ENCODE measurements around the gene SESN2.

Gene SESN2

DNA sequence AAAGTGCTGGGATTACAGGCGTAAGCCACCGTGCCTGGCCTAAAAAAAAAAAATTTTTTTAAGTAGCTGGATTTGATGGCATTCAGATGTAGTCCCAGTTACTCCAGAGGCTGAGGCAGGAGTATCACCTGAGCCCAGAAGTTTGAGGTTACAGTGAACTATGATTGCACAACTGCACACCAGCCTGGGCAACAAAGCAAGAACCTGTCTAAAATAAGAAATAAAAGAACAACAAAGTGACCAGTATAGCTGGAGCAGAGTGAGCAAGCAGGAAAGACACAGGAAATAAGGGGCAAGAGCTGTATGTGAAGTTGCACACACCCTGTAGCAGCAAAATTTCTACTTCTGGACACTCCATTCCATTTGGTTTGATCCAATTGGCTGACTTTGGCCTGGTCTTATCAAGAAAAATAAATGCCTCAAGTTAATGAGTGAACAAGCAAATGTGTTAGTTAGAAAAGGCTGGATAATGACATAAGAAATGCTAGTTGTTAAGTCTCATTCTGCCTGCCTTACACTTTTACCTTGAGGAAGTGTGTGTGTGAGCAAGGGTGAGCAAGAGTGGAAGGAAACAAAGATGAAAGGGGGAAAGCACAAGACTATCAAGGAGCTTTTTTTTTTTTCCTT lies 15.5 kb upstream of the SESN2 start:
- no peak for TF ChIP-seq ZNF274 (IDR thresholded peaks at IDR 0.05; ENCODE audit: low read depth, low read length)
- no peak overlapping the region; the same call in 1 of the 2 replicates for H3K4me3 ChIP-seq (ENCODE audit: low read length)

DNA sequence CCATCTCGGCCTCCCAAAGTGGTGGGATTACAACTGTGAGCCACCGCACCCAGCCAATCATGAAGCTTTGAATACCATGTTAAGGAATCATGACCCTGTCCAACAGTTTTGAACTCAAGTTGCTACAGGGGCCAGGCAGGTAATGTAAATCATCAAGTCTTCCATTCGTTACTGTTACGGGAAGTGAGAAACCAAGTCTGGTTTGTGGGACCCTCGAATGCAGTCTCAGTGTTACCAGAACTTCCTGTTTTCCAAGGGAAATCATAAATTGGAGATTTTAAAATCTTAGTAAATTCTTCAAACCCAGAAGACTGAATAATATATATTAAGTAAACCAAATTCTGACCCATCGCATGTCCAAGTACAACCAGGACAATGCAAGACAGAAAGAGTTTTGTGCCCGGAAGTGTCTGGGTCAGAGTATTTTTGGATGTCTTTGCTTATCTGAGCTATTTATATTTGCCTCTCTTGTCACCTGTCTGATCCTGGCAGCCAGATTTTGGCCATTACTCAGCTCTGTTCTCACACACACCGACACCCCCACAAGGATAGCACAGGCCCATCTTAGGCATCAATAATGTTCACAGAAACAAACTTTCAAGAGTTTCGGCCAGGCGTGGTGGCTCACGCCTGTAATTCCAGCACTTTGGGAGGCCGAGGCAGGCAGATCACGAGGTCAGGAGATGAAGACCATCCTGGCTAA lies 14.6 kb upstream of the SESN2 start:
- no peak for TF ChIP-seq ZNF274 (IDR thresholded peaks at IDR 0.05; ENCODE audit: low read depth, low read length)

DNA sequence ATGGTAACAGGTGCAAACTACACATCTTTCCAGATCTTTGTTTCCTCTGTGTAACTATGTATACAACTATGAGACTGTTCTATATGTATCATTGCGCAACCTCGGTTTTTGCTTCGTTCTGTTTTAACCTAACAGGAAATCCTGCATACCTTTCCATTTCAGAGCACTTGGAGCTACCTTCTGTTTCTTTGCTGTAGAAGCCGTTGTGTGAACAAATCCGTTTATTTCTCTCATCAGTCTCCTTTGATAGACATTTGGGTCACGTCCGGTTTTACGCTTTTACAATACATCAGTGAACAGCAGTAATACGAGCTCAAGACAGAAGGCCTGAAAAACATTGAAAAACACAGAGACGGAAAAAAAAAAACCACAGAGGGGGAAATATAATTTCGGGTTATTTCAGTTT lies 12.9 kb upstream of the SESN2 start:
- H3K4me3 ChIP-seq (ENCODE audit: low read length) = peak overlapping the region; percentile 83
- TF ChIP-seq ZNF274 (IDR thresholded peaks at IDR 0.05; ENCODE audit: low read depth, low read length) = no peak

More for the DNA sequence above, 14.6 kb upstream of the SESN2 start:
- H3K4me3 ChIP-seq (ENCODE audit: low read length) = peak overlapping the region; percentile 36; the same call in 1 of the 2 replicates

DNA sequence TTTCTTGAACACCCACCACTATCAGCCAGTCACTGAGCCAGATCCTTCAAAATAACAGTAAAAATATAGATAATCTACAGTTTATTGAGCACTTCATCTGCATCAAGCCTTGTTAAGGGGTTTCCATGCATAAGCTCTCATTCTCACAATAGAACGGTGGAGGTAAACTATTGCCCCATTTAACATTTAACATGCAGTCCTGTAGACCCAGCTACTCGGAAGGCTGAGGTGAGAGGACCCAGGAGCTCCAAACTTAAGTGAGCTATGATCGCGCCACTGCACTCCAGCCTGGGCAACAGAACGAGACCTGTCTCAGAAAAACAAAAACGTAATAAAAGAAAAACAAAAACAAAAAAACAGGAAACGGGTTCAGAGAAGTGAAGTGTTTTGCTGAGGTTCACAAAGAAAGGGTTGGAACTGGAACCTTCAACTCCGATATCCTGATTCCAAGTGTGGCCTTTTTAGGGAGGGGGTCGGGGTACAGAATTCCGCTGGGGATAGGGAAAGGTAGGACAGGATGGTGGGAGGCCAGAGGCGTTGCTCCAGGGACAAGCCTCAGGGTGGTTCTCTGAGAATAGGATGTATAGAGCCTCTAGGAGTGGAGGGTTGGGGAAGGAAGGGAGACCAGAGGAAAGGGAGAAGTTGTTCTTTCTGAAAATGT lies 11.6 kb upstream of the SESN2 start:
- no peak for TF ChIP-seq ZNF274 (IDR thresholded peaks at IDR 0.05; ENCODE audit: low read depth, low read length)
- peak overlapping the region; percentile 15; the same call in 1 of the 2 replicates for H3K4me3 ChIP-seq (ENCODE audit: low read length)

DNA sequence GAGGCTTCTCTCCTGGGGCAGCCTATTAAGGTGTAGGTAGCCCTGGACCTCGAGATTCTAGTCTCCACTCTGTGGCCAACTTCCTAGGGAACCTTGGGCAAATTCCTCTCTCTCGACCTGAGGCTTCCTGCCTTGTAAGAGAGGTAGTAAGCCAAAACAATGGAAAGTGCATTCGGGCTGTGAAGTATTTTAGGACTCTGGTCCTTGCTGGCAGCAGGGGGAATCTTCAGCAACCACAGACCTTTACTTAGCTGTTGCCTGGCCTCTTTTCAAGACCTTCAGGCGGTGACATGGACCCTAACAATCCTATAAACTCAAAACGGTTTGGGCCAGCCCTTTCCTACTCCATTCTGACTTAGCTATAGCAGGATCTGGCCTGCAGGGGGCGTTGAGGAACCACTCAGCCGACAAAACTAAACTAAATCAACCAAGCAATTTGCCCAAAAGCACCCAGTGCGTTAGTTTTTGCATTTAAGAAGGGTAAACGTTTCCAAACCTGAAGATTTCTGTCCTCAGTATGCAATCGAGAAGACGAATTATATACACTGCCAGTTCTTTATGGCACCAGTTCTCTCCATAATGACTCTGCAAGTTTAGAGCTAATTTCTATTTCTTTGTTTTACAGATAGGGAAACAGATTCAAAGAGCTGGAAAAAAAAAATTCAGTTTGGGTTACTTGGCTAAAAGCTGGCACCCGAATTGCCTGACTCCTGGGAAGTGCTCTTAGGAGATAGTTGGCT lies 10.9 kb upstream of the SESN2 start:
- peak overlapping the region; percentile 30; the same call in 1 of the 2 replicates for H3K4me3 ChIP-seq (ENCODE audit: low read length)
- TF ChIP-seq ZNF274 (IDR thresholded peaks at IDR 0.05; ENCODE audit: low read depth, low read length) = no peak

DNA sequence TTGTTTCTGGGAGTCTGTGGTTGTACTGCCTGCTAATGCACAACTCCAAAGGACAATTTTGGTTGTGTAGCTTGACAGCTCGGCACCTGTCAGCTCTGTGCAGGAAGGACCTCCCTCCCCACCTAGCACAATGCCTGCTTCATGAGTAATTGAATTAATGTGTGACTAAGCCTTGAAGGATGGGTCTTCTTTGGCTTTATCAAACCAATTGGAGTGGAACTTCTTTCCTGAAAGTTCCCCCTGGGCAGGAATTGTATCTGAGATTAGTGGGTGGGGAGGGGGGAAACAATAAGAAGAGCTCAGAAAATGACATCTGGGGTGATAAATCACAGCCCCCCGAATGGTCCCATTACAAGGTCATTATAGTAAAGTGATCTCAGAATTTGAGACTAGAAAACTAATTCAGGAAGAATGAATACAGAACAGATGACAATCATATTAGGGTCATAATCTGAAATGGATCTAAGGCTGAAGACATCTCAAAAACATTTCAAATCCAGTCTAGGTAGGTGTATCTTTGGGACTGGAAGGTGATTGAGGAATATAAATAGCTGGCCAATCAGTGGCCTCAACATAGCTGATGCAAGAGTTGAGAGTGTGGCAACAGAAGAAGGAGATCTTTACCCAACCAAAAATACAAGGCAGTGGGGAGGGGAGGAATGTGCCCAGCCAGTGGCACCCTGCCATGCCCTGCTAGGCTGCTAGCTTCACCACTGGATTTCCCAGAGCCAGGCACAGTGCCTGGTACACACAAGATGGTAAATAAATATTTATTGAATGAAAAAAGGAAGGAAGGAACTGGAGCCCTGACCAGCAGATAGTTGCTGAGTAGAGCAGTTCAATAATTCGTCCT lies 10.1 kb upstream of the SESN2 start:
- H3K4me3 ChIP-seq (ENCODE audit: low read length) = peak overlapping the region; percentile 30; the same call in 1 of the 2 replicates
- no peak for TF ChIP-seq ZNF274 (IDR thresholded peaks at IDR 0.05; ENCODE audit: low read depth, low read length)

DNA sequence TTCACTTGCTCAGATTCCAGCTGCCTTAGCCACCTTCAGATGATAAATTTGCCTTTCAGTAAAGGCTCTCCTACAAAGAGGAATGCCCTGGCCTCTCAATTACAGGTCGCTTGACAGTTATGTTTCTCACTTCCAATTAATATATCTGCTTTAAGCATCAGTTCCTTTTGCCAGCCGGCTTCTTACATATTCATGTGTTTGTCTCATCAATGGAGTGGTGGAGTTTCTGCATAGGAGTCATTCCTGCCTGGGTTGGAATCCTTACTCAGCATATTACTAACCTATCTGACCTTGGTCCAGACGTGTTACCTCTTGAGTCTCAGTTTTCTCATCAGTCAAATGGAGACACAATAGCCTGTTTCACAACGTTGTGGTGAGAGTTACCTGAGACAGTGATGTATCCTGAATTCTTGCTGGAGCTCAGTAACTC lies 9.4 kb upstream of the SESN2 start:
- H3K4me3 ChIP-seq (ENCODE audit: low read length) = no peak overlapping the region
- no peak for TF ChIP-seq ZNF274 (IDR thresholded peaks at IDR 0.05; ENCODE audit: low read depth, low read length)

DNA sequence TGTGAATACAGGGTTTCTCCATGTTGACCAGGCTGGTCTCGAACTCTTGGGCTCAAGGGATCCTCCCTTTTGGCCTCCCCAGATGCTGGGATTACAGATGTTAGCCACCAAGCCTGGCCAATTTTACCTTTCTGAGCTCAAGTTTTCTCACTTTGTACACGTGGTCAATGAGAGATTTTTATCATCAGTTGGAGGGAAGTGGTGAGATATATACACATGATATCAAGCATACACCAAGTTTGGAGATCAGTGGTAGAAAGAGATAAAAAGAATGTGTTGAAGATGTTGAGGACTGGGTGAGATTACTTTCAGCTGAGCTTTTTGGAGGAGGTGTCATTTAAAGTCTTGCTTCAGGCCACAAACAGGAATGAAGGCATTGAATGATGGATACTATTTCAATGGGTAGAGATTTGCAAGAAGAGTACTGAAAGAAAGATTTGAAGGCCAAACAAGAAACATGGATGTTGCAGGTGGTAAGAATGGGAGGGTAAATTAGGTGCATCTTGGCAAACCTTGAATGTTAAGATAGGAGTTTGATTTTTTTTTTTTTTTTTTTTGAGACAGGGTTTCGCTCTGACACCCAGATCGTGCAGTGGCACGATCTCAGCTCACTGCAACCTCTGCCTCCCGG lies 3.0 kb upstream of the SESN2 start:
- no peak overlapping the region for H3K4me3 ChIP-seq (ENCODE audit: low read length)
- no peak for TF ChIP-seq ZNF274 (IDR thresholded peaks at IDR 0.05; ENCODE audit: low read depth, low read length)

DNA sequence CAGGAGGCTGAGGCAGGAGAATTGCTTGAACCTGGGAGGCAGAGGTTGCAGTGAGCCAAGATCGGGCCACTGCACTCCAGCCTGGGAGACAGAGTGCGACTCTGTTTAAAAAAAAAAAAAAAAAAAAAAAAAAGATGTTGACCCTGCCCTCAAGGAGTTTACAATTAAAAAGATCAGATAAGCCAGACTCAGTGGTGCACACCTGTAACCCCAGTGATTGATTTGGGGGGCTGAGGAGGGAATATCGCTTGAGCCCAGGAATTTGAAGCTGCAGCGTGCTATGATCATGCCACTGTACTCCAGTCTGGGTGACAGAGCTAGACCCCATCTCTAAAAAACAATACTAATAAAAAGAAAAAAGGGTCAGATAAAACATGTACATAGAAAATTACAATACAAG lies 1.6 kb upstream of the SESN2 start:
- no peak for TF ChIP-seq ZNF274 (IDR thresholded peaks at IDR 0.05; ENCODE audit: low read depth, low read length)

DNA sequence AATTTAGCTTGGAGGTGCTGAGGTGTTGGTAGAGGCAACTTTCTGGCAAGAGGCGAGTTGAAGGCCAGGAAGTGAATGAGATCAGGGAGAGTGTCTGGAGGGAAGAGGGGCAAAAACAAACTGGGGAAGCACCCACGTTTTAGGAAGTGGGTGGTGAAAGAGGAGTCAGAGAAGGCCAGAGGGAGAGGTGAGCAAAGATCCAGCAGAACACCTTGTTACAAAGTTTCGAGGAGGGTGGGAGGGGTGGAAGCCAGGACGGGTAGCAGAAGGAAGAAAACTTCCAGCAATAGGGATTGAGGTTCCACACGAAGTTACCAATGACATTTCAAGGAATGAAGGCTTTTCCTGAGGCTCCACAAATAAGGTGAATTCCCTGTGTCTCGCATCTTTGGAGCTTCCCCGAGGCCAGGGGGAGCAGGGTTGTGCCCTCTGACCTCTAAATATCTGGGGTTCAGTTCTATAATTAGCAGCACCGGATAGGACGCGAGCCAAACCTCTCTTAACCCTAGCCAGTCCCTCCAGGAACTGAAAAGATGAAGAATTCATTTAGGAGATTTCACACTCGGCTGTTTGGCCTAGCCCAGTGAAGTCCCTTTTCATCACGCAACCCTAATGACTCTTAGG lies 578 bp upstream of the SESN2 start:
- TF ChIP-seq ZNF274 (IDR thresholded peaks at IDR 0.05; ENCODE audit: low read depth, low read length) = no peak
- H3K4me3 ChIP-seq (ENCODE audit: low read length) = no peak overlapping the region; the same call in 1 of the 2 replicates

More for the DNA sequence above, 1.6 kb upstream of the SESN2 start:
- no peak overlapping the region for H3K4me3 ChIP-seq (ENCODE audit: low read length)

DNA sequence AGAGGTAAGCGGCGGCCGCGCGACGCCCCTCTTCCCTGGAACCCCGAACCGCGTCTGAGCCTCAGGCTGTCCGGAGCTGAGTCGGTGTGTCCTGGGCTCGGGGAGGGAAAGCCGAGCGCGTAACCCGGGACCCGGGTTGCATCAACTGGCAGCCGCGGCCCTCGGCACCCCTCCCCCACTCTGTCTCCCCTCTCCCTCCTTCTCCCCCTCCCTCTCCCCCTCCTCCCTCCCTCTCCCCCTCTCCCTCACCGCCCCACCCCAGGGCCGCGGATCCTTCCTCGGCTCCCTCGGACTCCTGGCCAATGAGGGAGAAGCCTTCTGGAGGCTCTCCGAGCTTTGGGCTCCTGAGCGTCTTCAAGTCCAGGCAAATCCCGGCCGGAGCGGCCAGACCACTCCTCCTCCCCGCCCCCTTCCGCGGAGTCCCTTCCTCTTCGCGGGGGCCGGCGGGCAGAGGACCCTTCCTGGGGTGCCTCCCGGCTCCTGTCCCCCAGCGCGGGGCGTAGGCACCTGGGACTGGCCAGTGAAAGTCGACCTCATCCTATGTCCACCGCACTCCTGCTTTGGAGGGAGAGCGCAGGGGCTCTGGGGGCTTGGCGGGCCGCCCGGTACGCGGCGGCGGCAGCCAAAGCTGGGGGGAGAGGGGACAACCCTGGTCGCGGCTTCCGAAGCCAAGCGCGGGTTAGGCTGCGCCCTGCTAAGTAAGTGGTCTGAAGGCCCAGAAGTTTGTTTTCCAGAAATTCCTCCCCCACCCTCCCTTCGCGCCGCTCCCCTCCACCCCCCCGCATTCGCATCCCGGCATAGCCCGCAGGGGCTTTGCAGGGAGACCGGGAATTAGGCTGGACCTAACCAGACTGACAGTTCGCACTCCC lies 850 bp downstream of the SESN2 start:
- H3K4me3 ChIP-seq (ENCODE audit: low read length) = peak overlapping the region; percentile 89
- no peak for TF ChIP-seq ZNF274 (IDR thresholded peaks at IDR 0.05; ENCODE audit: low read depth, low read length)

DNA sequence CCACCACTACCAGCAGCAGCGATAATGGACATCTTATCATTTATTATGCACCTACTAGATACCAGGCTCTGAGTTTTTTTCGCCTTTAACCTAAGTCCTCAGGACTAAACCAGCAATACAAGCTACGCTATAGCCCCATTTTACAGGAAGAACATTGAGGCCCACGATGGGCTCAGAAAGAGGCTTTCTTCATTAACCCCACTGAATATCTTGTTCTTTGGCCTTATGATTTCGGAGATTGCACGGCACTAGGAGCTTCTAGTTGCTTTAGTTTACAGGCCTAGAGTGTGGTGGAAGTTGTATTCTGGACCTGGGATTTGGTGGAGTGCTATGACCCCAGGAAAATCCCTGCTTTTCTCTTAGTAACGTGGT lies 1.5 kb downstream of the SESN2 start:
- TF ChIP-seq ZNF274 (IDR thresholded peaks at IDR 0.05; ENCODE audit: low read depth, low read length) = no peak
- H3K4me3 ChIP-seq (ENCODE audit: low read length) = peak overlapping the region; percentile 89

All from GM08714 (cell line).